ACHN (cell line): Measurements from ENCODE around the gene CNPPD1.

Experiments
- DNase-seq: peaks from one replicate; pipeline ENCODE4 v3.0.0-alpha.2; 2015
- in situ Hi-C: cut with HindIII; loops from 2 replicates; pipeline ENCODE4 v1.10.0; 2017; ENCODE audit warnings: low sequenced_read_pairs, low pct_ligation_motif_present, low pct_unique_long_range_greater_than_20kb

The CNPPD1 gene

DNA sequence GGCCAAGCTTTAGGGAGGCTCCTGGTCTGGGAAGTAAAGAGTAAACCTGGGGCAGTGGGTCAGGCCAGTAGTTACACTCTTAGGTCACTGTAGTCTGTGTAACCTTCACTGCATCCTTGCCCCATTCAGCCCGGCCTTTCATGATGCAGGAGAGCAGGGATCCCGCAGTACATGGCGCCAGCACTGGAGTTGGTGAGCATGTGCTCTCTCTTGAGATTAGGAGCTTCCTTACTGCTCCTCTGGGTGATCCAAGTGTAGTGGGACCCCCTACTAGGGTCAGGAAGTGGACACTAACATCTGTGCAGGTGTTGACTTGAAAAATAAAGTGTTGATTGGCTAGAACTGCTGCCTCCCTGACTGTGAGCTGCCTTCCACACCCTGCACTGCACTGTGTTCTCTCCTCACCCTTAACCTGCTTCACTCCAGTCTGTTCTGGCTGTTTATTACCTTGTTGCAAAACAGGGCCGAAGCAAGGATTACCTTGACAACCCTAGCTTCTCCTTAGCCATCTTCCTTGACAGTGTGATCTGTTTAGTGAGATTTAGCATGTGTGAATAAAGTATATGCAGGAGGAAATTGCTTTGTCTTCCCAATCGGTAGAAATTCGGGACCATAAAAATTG lies 6.5 kb upstream of the CNPPD1 start:
- DNase-seq, result no peak
- in situ Hi-C loops, result no loop called here

DNA sequence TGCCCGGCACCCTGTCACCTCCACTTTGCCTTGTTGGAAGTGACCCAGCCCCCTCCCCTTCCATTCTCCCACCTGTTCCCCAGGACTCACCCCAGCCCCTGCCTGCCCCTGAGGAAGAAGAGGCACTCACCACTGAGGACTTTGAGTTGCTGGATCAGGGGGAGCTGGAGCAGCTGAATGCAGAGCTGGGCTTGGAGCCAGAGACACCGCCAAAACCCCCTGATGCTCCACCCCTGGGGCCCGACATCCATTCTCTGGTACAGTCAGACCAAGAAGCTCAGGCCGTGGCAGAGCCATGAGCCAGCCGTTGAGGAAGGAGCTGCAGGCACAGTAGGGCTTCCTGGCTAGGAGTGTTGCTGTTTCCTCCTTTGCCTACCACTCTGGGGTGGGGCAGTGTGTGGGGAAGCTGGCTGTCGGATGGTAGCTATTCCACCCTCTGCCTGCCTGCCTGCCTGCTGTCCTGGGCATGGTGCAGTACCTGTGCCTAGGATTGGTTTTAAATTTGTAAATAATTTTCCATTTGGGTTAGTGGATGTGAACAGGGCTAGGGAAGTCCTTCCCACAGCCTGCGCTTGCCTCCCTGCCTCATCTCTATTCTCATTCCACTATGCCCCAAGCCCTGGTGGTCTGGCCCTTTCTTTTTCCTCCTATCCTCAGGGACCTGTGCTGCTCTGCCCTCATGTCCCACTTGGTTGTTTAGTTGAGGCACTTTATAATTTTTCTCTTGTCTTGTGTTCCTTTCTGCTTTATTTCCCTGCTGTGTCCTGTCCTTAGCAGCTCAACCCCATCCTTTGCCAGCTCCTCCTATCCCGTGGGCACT lies 5.8 kb upstream of the CNPPD1 start:
- DNase-seq, result no peak
- in situ Hi-C loops, result no loop called here

DNA sequence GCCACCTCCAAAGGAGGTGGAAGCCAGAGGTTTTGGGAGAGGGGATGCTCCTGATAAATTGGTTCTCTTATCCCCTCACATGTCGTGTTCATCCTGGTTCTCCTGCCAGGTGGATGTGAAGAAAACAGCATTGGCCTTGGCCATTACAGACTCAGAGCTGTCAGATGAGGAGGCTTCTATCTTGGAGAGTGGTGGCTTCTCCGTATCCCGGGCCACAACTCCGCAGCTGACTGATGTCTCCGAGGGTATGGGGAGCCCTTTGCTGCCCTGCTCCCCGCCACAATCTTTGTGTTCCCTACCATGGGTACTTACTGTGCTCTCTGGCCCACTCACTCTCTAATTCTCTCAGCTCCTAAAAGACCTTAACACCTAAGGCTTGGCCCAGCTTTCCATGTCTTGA lies 4.8 kb upstream of the CNPPD1 start:
- in situ Hi-C loops, result no loop called here
- DNase-seq, result no peak

DNA sequence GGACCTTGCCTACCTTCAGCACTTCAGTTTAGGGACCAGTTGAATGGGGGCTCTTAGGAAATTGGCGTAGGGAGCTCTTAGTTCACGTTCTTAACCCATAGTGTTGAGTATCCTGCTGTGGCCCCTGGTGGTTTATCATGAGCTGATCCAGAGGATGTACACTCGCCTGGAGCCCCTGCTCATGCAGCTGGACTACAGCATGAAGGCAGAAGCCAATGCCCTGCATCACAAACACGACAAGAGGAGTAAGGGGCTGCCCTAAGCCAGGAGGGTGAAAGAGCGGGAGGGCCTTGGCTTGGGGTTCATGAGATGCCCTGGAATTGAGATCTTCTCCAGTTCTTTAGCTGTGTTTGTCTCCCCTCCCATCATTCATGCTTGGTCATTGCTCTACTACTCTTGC lies 4.2 kb upstream of the CNPPD1 start:
- in situ Hi-C loops, result no loop called here
- no peak for DNase-seq

DNA sequence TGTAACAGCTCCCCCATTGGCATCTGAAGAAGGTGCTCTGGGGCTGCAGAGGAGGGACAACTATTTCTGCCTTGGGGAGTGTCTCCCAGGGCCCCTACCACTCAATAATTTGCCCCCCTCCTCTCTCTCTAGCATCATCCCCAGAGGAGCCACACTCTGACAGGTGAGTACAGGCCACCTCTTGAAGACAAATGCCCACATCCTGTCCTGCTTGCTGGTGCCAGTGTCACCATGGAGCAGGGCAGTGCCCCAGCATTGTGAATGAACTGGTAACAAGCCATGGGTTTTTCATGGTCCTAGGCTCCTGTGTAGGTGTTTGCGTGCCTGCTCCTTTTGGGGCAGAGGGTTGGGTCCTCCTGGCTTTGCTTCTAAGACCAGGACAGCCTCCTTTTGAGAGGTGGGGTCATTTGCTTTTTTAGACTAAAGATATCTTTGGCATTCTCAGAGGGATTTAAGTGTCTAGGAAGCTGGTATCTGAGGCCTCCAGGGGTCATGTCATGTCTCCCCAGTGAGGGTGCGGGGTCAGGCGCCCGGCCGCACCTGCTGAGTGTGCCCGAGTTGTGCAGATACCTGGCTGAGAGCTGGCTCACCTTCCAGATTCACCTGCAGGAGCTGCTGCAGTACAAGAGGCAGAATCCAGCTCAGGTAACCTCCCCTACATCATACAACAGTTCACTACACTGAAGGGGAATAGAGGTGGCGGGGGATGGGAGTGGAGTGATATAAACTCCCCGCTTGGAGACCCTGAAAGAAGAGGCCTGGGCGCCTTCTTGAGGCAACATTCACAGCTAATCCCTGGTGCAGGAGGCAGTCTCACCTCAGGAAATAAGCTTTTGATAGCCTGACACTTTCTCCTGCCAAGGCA lies 3.1 kb upstream of the CNPPD1 start:
- in situ Hi-C loops, result no loop called here

DNA sequence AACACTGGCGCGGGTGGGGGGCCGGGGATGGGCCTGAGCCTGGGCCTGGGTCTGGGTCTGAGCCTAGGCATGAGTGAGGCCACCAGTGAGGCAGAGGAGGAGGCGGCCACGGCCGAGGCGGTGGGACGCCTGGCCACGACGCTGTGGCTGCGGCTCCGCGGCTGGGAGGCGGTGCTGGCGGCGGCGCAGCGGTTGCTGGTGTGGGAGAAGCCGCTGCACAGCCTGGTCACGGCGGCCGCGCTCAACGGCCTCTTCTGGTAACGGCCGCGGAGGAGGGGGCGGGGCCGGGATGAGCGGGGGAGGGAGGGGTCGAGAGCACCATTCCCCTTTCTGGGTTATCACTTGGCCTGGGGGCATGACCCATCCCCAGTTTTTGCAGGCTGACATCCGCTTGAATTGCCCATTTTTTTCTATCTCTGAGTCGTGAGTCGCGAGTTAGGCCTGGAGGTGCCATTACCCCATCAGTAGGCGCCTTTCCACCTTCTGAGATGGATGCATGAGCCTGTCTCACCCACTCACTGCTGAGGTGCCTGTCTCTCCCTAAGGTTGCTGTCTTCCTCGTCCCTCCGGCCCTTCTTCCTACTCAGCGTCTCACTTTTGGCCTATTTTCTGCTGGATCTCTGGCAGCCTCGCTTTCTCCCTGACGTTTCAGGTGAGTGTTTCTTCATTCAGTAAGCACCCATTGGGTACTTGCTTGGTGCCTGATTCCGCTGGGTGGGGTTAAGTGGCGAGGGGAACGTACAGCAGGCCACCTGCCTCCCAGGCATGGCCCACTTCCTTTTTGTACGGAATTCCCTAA lies 1.9 kb upstream of the CNPPD1 start:
- DNase-seq, result peak; percentile 40
- in situ Hi-C loops, result no loop called here

More for the DNA sequence above, 3.1 kb upstream of the CNPPD1 start:
- DNase-seq, result no peak

DNA sequence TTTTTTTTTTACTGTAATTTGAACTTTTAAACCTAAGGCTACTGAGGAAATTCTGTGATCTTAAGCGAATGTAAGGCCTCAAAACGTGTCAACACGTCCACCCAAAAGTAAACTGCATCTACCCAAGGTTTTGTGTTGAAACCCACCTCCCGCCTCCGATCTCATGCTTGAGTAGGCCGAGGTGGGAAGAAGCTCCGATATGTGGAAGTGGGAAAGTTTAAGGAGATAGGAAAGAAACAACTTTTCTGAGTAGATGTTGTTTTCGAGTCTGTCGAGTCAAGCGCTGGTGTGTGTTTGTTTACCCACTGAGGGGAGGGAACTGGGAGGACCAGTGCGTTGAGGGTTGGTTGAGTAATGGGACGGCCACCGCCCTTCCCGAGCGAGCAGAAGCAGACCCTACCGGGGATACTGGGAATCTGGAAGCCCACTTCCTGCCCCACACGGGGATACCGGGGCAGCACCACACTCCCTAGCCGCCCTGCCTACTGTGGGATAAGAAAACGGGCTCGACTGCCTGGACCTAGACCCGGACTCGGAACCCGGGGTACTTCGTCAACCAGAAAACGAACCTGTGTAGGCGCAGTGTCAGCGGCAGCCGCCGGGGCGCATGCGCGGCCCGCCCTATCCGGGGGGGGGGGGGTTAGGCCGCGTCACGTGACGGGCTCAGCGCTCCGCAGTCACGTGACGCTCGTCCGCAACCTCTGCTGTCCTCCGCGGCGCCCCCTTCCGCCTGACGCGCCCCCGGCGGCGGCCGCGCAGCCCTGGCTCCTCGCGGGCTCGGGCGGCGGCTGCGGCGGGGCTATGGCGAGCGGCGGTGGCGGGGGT lies 1.0 kb upstream of the CNPPD1 start, which contains the start of gene RETREG2:
Gene RETREG2 (plus strand): TSS at position 724 of the 825 bp plus-strand sequence. CDS start 78 bp downstream, at position 802.
- in situ Hi-C loops, result no loop called here
- peak; percentile 88 for DNase-seq

DNA sequence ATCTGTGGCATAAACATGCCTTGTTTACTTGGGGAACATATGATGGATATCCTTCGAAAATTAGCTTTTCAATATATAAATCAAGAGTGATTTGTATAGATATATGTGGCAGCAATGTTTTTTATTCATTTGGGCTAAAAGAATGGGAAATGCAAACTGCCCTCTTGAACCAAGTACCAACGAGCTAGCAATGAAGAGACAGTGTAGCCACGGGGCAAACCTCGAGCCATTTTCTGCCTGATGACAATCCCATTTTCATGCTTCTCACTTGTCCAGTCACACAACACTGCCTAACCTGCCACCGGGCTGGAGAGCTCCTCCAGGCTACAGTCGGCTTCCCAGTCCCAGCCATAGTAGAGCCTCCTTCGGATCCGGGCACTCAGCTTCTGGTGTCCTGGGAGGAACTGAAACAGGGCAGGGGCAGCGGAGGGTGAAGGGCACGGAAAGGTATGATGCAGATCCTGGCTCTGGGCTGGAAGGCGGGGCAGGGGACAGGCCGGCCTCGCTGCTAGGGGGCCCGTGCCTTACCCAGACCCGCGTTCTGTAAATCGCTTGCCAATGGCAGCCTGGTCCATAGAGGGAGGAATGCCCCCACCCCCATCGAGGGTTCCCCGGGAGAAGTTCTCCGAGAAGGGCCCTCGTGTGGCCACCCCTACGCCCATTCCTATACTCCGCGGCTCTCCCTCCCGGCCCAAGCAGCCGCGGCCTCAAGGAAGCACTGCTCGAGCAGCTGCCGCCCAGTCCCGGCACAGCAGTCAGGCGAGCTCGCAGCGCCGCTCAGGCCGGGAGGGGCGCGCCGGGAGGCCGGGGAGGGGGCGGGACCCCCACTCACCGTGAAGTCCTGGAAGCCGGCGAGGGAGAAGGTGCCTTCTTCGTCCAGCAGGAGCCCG lies 552 bp downstream of the CNPPD1 start:
- DNase-seq, result peak; percentile 51
- in situ Hi-C loops, result no loop called here

DNA sequence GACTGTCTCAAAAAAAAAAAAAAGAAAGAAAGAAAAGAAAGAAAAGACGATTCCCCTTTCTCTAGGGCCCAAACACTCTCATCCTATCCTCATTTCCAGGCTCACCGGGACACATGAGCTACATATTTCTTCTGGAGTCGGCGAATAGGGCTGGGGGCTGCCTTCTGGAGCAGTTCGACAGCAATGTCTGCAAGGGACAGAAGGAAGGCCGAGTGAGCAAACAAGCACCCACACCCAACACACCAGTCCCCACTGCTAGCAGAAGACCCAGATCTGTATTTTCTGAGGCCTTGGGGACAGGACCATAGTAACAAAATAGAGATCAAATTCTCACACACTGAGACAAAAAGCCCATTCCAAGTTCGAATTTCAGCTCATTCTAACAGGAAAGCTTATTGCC lies 1.2 kb downstream of the CNPPD1 start:
- no peak for DNase-seq
- in situ Hi-C loops, result no loop called here

DNA sequence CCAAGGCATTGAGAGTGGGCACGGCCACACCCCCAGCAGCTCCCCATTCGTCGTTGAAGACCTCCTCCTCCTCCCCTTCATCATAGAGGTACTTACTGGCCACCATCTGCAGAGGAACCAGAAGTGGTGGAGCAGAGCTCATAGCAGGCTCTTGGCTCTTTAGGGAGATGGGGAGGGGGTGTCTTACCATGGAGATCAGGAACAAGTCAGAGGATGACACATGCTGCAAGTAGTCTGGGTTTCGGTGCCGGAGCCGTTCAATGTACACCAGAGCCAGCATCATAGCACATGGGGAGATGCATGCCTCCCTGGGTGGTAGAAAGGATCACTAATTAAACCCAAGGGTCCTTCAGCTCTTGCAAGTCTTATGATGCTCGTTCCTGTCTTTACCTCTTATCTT lies 1.9 kb downstream of the CNPPD1 start:
- in situ Hi-C loops, result no loop called here
- DNase-seq, result no peak

DNA sequence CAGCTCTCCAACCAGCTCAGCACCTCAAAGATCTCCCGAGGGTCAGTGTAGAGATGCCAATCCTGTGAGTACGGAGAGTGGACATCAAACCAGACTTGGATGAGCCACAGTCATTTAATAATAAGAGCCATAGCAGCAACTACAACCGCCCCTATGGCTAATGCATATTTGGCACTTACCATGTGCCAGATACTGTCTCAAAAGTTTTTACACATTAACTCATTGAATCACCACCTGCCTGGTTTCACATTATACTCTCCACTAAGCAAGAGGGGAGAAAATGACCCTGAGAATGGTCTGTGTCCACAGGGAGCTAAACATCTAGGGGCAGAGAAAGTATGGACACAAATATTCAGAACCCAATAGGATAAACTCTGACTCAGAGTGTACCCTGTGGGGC lies 2.6 kb downstream of the CNPPD1 start:
- peak; percentile 55 for DNase-seq
- in situ Hi-C loops, result no loop called here

DNA sequence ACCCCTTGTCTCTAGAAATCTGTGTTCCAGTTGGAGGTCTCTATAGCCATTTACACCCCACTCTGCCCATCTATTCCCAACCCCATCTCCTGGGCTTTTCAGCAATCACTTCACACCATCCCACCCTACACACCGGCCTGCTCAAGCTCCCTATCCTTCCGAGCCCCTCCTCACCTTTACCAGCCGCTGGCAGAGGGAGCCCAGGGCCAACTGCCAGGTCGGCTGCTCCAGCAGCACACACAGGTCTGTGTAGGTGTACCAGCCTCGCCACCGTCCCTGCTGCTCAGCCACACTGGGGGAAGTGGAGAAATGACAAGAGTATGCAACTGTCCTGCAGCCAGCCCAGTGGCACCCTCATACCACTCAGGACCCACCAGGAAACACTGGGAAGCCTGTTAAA lies 3.5 kb downstream of the CNPPD1 start:
- in situ Hi-C loops, result no loop called here
- DNase-seq, result no peak

DNA sequence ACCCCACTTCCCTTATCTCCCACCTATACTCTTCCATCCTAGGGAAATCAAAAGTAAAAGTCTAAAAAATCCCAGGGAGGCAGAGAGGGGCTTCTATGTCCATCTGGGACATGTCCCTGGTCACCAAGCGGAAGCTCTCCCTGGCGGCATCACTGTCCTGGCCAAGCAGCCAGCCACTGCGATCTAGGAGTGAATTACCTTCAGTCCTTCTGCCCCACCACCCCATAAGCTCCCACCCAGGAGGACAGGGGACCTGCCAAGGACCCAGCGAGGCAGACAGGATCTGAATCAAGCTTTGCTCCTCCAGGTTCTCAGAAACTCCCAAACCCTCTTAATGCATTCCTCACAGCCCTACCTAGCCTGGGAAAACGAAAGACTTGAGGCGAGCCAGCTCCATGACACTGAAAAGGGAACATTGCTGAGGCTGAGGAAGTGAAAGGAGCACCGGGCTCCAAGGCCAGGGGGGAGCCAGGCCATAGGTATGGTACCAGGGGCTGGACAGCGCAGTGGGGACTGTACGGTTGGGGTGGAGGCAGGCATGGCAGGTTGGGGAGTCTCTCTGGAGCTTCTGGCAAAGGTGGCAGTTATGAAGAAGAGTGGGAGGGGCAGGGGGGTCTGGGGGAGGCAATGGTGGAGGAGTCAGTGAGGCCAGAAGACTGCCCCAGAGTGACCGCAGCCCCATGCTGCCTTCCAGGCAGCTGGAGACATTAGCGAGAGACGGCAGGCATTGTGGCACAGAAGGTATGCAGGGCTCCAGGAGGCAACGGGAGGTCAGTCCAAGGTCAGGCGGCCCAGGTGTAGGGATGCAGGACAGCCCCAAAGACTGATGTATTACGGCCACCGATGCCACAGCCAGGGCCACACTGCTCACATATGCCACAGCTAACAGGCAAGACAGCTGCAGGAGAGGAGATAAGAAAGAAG lies 4.2 kb downstream of the CNPPD1 start:
- in situ Hi-C loops, result no loop called here

DNA sequence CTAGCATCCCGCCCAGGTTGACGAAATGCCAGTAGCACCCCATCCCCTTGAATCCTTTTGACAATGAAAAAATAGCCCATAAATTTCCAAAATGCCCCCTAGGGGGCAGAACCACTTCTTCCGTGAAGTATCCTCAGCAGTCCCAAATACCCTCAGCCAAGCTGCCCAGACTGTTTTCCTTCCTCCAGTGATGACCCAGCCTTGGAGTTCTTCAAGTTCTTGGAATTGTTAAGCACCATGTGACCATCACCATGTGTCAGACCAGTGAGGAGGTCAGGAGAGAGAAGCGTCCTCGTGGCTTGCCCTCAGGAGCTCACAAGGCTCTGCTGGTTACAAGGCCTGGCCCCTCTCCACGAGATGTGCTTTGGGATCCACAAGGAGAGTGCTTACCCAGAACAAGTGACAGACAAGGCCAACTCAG lies 5.5 kb downstream of the CNPPD1 start:
- in situ Hi-C loops, result no loop called here

More for the DNA sequence above, 4.2 kb downstream of the CNPPD1 start:
- no peak for DNase-seq

DNA sequence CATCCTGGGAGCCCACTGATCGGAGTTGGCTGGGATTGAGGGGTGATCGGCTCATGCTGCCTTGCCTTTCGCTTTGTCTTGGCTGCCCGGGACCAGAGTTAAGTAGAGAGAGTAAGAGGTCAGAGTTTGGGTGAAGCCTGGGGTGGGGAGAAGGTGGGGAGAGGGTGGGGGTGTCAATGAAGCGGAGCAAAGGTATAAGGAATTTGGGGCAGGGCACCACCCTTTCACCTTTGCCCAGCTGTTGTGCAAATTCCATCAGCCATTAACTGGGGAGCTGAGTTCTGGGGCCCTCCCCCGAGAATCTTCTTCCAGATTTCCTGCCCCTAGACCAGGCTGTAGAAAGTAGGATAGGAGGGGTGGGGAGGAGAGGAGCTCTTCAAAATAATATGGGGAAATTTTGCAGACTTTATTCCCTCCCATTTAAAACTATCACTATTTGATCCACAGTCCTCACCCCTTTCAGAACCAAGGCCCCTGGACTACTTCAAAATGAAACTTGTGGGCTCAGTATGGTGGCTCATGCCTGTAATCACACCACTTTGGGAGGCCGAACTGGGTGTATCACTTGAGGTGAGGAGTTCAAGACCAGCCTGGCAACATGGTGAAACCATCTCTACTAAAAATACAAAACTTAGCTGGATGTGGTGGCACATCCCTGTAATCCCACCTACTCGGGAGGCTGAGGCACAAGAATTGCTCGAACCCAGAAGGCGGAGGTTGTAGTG lies 6.6 kb downstream of the CNPPD1 start, which contains the start of gene SLC23A3:
Gene SLC23A3 (minus strand): TSS at position 100 of the 725 bp plus-strand sequence. CDS start 45 bp downstream, at position 55.
- in situ Hi-C loops, result no loop called here
- no peak for DNase-seq

More for the DNA sequence above, 5.5 kb downstream of the CNPPD1 start:
- DNase-seq, result peak; percentile 72
